NCI-H187 (cell line): ENCODE measurements around the gene PDZD2.

Experiments used
- DNase-seq, 2 experiments: peaks; one replicate each; lab custom pipeline; 2025; lab: John Stamatoyannopoulos, UW

Gene PDZD2

GRCh38 chr5:31825518-31826068 lies 186.7 kb downstream of the PDZD2 start:
- no peak for DNase-seq

DNA sequence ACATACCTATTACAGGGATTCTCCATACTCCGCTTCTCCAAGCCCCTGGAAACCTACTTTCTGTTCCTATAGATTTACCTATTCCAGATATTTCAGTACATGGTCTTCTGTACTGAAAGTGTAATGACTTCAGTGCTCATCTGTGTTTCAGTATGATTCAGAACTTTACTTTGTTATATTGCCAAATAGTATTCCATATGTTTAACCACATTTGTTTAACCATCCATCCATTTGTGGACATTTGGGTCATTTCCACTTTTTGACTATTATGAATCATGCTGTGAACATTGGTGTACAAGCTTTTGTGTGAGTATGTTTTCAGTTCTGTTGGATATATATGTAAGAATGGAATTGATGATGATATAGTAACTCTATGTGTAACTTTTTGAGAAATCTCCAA lies 188.9 kb downstream of the PDZD2 start:
- DNase-seq, result no peak

DNA sequence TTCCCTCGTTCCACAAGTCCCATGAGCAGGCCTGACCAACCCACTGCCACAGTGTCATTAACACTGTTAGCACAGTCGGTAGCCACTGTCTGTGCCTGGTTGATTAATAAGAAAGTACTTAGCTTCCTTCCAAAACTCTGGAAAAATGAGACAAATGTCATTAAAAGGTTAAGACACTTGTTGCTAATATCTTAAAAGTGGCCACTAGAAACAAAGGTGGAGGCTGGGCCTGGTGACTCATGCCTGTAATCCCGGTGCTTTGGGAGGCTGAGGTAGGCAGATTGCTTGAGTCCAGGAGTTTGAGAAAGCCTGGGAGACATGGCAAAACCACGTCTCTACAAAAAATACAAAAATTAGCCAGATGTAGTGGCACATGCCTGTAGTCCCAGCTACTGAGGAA lies 194.0 kb downstream of the PDZD2 start:
- DNase-seq, result no peak

GRCh38 chr5:31833710-31834109 lies 194.8 kb downstream of the PDZD2 start:
- no peak for DNase-seq

- no peak for DNase-seq
Measured at GRCh38 chr5:31844622-31845345, 205.9 kb downstream of the PDZD2 start.

- DNase-seq, result no peak
Measured at GRCh38 chr5:31845361-31845760, 206.4 kb downstream of the PDZD2 start.

- no peak for DNase-seq
Measured at GRCh38 chr5:31846934-31847333, 208.0 kb downstream of the PDZD2 start.

GRCh38 chr5:31847354-31847753 lies 208.4 kb downstream of the PDZD2 start:
- no peak for DNase-seq

DNA sequence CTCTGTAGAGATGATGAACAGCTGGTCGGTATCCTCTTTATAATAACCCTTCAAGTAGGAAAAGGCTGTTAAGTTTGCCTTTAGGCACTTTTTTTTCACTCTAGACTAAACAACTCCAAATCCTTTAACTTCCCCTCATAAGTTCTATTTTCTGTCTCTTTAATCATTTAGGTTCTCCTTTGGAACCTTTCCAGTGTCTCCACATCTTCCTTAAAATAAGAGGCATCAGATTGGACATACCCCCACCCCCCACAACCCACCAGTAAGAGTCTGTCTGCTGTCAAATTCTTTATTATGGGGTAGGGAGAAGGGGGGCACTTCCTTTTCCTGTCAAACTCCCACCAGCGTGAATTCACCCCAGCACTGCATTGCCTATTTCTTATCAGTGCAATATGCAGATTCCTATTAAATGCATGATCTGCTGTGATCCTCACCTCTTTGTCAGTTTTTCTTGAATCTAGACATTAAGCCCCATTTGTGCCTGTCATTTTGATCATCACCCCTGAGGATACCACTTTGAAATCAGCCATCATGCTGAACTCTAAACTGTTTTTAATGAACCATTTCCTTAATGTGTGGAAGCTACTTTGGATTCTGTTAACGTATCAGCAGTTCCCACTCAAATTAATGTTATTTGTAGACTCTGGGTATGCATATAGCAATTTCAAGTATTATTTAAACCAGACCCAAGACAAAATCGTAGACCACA lies 212.2 kb downstream of the PDZD2 start:
- DNase-seq, result no peak

DNA sequence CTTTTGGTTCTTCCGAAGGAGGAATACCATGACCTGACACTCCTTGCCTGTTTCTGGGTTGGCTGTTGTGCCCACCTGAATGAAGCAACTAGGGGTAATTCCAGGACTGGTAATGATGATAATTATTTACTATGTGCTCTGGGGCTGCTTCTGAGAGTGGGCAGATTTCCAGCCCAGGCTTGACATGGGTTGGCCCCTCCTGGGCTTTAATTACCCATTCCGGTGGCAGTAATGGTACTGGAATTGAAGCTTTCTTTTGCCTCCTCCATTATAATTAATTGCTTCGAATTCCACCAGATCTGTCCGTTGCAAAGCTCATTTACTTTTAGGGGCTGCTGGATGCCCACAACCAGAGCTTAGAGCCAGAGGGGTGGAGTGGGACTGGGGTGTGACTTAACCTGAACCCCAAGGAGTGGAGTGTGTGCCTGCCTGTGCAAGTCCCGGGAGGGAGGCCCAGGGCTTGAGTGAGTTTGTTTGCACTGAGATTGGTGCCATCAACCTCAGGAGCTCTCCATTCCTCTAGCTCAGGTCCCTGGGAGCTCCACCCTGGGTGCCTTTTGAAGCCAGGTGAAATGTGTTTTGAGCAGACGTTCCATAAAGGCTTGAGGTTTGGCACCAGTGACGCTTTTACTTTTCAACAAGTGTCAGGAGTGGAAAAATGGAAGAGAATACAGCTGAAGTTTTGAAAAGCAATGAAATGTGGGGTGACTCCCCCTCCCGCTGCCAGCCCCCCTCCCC lies 214.6 kb downstream of the PDZD2 start:
- DNase-seq, result no peak

GRCh38 chr5:31854181-31855133 lies 215.5 kb downstream of the PDZD2 start:
- no peak for DNase-seq

GRCh38 chr5:31855134-31856040 lies 216.5 kb downstream of the PDZD2 start:
- no peak for DNase-seq

- no peak for DNase-seq
Measured at GRCh38 chr5:31859096-31859495, 220.2 kb downstream of the PDZD2 start.

DNA sequence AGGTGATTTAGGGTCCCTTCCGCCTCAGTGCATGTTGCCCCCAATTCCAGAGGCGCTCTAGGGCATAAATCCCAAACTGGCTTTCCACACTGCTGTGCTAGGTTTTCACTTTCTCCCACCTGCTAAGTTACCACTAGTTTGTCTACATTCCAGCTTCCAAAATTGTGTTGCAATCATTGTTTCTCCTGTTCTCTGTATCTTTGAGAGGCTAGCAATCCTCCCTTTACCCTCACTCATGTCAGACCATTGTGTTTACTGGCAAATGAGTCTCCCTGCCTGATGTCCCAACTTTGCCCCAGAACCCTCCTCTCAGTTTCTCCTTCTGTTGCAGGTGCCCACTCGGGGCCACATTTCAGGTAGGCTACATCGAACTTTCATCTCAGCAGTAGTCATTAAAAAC lies 221.3 kb downstream of the PDZD2 start:
- DNase-seq, result no peak

GRCh38 chr5:31860726-31861433 lies 221.9 kb downstream of the PDZD2 start:
- DNase-seq, result no peak

GRCh38 chr5:31861601-31862000 lies 222.7 kb downstream of the PDZD2 start:
- no peak for DNase-seq

GRCh38 chr5:31863991-31864411 lies 225.1 kb downstream of the PDZD2 start:
- no peak for DNase-seq

GRCh38 chr5:31866166-31866565 lies 227.2 kb downstream of the PDZD2 start:
- no peak for DNase-seq

DNA sequence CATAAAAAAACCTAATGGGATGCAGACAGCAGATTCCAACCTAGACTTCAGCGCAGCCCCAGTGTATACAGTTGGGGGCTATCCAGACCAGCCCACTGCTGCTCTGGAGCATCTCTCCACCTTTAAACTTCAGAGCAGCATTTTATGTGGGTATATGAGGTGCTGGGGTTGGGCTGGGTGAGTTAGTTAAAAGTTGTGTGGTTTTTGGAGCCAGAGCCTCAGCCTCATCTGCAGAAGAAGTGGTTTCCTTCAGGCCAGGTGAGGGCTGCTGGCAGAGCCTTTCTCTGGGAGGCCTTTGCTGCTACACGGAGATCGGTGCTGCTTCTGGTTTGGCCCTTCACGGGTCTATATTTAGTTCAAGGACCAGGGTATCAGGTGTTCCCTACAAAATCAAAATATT lies 228.3 kb downstream of the PDZD2 start:
- no peak for DNase-seq

DNA sequence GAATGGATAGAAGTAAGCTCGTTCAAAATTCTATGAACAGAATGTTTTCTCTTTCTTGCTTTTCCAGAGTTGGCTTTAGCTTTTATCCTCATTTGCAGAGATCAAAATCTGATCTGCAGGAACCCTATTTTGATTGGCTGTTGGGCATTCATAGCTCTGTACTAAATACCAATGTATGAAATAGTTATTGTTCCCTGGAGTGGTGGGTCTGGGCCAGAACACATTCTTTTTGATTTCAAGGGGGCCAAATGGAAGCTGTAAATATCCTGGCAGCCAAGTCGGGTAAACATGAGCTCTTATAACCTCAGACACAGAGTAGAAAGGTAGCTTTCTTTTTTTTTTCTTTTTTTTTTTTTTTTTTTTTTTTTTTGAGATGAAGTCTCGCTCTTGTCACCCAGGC lies 241.5 kb downstream of the PDZD2 start:
- no peak for DNase-seq
